A673 (cell line): Measurements from ENCODE around the gene GJC2. TPM values are rescaled to one million over a fixed set of nuclear protein-coding genes. Genes with fewer than 3 reads are reported as not detected.

ENCODE experiments used
- BruUV-seq: library from RNA; stranded (reverse); fragments of 400-500 nt; replicated peaks from 2 replicates; lab custom pipeline; 2021; lab: Mats Ljungman, UMichigan
- CTCF ChIA-PET: fragments of 300-600 bp; sonication (Branson Sonifier 250); formaldehyde crosslinking; loops from one replicate; lab custom pipeline; 2022; ENCODE audit warnings: antibody characterized with exemption; lab: Charles Lee
- POLR2A ChIA-PET: fragments of 300-600 bp; sonication (Branson Sonifier 250); formaldehyde crosslinking; loops from one replicate; lab custom pipeline; 2022; ENCODE audit warnings: antibody characterized with exemption; ENCODE audit not compliant: low non-redundant PET; lab: Charles Lee
- DNase-seq: peaks from one replicate; pipeline ENCODE4 v3.0.0-alpha.2; 2015; ENCODE audit warnings: low spot score
- H3K27ac ChIP-seq: fragments of 200-600 bp; sonication (generic); 2 replicates; pipeline ENCODE4 v1.5.1; 2016; ENCODE audit warnings: mixed run types, low read depth, mild to moderate bottlenecking, mixed read lengths, antibody characterized with exemption, low read length; ENCODE audit not compliant: poor library complexity, severe bottlenecking
- H3K27me3 ChIP-seq: fragments of 200-600 bp; sonication (generic); replicated peaks from 2 replicates; pipeline ENCODE4 v1.6.1; 2017; ENCODE audit warnings: mixed run types, low read depth, mild to moderate bottlenecking, mixed read lengths, antibody characterized with exemption, low read length; ENCODE audit not compliant: insufficient read depth, poor library complexity
- H3K36me3 ChIP-seq: fragments of 200-600 bp; sonication (generic); 2 replicates; pipeline ENCODE4 v1.6.1; 2016; ENCODE audit warnings: mixed run types, mild to moderate bottlenecking, mixed read lengths, antibody characterized with exemption, low read length; ENCODE audit not compliant: insufficient read depth, poor library complexity, severe bottlenecking
- H3K4me1 ChIP-seq: fragments of 200-600 bp; sonication (generic); 2 replicates; pipeline ENCODE4 v1.6.1; 2017; ENCODE audit warnings: mixed run types, mild to moderate bottlenecking, mixed read lengths, antibody characterized with exemption, low read length; ENCODE audit not compliant: insufficient read depth, poor library complexity, severe bottlenecking
- H3K4me3 ChIP-seq: fragments of 200-600 bp; sonication (generic); 2 replicates; pipeline ENCODE4 v1.5.1; 2016; ENCODE audit warnings: low read depth, mixed run types, mild to moderate bottlenecking, mixed read lengths, low read length; ENCODE audit not compliant: poor library complexity, severe bottlenecking
- H3K9me3 ChIP-seq: fragments of 200-600 bp; sonication (generic); 2 replicates; pipeline ENCODE4 v1.6.1; 2016; ENCODE audit warnings: mixed run types, low read depth, mild to moderate bottlenecking, mixed read lengths, antibody characterized with exemption, low read length; ENCODE audit not compliant: poor library complexity, severe bottlenecking
- EZH2 ChIP-seq: fragments of 200-600 bp; sonication (generic); IDR thresholded peaks from 2 replicates; pipeline ENCODE4 v1.6.1; 2017; ENCODE audit warnings: borderline replicate concordance, low read depth, mild to moderate bottlenecking, mixed read lengths, antibody characterized with exemption, low read length; ENCODE audit not compliant: poor library complexity, severe bottlenecking
- intact Hi-C: fragments of 100-400 bp; cut with micrococcal nuclease; formaldehyde crosslinking; loops from one replicate; pipeline ENCODE4 v1.10.0; 2022; ENCODE audit not compliant: unreplicated experiment
- total RNA-seq: library from RNA; stranded (reverse); gene quantifications from 2 replicates; pipeline ENCODE4 v1.2.3, GENCODE V29; 2021
- TF ChIP-seq, protein P1 (sequence below): fragments of 300-800, 200-600 bp; sonication (generic); conservative IDR thresholded peaks from 2 replicates; pipeline ENCODE4 v1.5.1; 2017; ENCODE audit warnings: low read depth, mild to moderate bottlenecking, antibody characterized with exemption, low read length, moderate library complexity, mixed read lengths

GJC2 gene
- total RNA-seq, 1 experiment from 2014 or later, result 0.97 TPM

DNA sequence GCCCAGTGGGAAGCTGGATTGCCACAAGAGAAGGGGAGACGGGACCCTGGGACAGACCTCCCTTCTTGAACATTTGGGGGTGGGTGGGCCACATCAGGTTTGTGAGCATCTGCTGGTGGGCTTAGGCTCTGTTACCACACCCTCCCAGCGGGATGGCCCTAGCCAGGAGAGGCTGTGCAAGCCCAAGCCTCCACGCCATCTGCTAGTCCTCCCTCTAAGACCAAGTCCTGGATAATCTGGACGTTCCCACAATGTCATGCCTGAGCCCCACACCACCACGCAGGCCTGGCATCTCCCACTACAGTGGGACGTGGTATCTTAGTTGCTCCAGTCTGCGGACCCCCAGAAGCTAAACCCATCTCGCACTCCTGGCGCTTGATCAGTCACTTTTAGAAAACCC lies 12.1 kb downstream of the GJC2 start:
- Histone ChIP-seq H3K4me3 (no peak overlapping the region), H3K9me3 (no peaks in the 10 kb centered on the region), H3K4me1 (peaks cover 11% of the 10 kb centered on the region), H3K27me3 (peaks cover 22% of the 10 kb centered on the region), H3K27ac (no peak overlapping the region), H3K36me3 (no peaks in the 10 kb centered on the region)
- TF ChIP-seq, protein P1, sequence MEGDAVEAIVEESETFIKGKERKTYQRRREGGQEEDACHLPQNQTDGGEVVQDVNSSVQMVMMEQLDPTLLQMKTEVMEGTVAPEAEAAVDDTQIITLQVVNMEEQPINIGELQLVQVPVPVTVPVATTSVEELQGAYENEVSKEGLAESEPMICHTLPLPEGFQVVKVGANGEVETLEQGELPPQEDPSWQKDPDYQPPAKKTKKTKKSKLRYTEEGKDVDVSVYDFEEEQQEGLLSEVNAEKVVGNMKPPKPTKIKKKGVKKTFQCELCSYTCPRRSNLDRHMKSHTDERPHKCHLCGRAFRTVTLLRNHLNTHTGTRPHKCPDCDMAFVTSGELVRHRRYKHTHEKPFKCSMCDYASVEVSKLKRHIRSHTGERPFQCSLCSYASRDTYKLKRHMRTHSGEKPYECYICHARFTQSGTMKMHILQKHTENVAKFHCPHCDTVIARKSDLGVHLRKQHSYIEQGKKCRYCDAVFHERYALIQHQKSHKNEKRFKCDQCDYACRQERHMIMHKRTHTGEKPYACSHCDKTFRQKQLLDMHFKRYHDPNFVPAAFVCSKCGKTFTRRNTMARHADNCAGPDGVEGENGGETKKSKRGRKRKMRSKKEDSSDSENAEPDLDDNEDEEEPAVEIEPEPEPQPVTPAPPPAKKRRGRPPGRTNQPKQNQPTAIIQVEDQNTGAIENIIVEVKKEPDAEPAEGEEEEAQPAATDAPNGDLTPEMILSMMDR, result no peak
- intact Hi-C loops, result no loop called here
- DNase-seq, result no peak
- ChIA-PET CTCF (no interaction called here), POLR2A (no interaction called here)
- BruUV-seq, result no TSS peak

GRCh38 chr1:228162286-228163006 lies 12.7 kb downstream of the GJC2 start:
- H3K9me3 ChIP-seq, result no peaks in the 10 kb centered on the region
- CTCF ChIA-PET, result no interaction called here
- TF ChIP-seq, protein P1, result no peak
- no peak for TF ChIP-seq EZH2
- POLR2A ChIA-PET, result no interaction called here
- no peak overlapping the region for H3K27ac ChIP-seq
- intact Hi-C loops, result no loop called here
- peaks cover 17% of the 10 kb centered on the region for H3K27me3 ChIP-seq
- DNase-seq, result no peak
- peaks cover 11% of the 10 kb centered on the region for H3K4me1 ChIP-seq
- BruUV-seq, result no TSS peak
- no peaks in the 10 kb centered on the region for H3K36me3 ChIP-seq
- no peak overlapping the region for H3K4me3 ChIP-seq

DNA sequence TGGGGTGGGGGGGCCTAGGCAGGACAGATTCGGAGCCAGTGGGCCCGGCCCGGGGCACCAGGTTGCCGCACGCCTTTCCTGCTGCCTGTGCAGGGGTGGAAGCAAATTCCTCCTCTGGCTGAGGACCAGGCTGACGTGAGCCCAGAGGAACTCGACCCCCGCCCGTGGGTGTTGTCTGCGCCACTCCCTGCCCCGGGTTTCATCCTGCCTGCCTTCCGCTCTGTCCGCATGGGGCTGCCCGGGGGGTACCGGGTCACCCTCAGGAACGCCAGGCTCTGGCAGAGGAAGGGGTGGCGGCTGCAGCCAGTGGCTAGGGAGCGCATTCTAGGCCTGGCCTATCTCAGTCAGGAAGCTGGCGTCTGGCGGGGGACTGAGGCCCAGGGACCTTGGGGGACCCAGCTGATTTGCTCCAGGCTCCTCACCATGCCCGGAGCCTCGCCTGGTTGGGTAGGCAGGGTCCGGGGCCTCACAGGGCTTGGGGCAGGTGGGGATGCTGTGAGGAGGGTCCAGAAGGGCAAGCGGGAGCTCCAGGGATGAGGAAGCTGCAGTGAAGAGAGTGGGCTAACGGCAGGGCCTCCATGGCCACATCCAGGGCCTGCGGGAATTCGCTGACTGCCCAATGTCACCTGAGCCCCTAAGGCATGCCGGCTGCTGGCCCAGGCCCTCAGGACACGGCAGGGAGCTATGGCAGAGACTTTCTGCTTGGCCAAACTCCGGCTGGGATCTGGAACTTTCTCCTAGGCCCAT lies 13.4 kb downstream of the GJC2 start:
- POLR2A ChIA-PET, result no interaction called here
- Histone ChIP-seq H3K27me3 (peaks cover 15% of the 10 kb centered on the region), H3K4me1 (peaks cover 11% of the 10 kb centered on the region), H3K36me3 (no peaks in the 10 kb centered on the region), H3K27ac (no peak overlapping the region), H3K9me3 (no peaks in the 10 kb centered on the region), H3K4me3 (no peak overlapping the region)
- CTCF ChIA-PET, result no interaction called here
- BruUV-seq, result no TSS peak
- DNase-seq, result no peak
- no peak for TF ChIP-seq EZH2
- TF ChIP-seq, protein P1, result no peak
- intact Hi-C loops, result no loop called here
